MM.1S (cell line): ENCODE data around the gene SCAANT1.

ENCODE experiments used
- EZH2 ChIP-seq: fragments of 300-600 bp; sonication (generic); optimal IDR thresholded peaks from 2 replicates; pipeline ENCODE3; 2017; ENCODE audit warnings: low read depth, mild to moderate bottlenecking, antibody characterized with exemption, low read length, mixed read lengths
- TF ChIP-seq, protein P1 (sequence below): fragments of 300-600 bp; sonication (generic); IDR thresholded peaks from 2 replicates; pipeline ENCODE4 v1.5.1; 2016; ENCODE audit warnings: antibody characterized with exemption, low read length, mixed read lengths

DNA sequence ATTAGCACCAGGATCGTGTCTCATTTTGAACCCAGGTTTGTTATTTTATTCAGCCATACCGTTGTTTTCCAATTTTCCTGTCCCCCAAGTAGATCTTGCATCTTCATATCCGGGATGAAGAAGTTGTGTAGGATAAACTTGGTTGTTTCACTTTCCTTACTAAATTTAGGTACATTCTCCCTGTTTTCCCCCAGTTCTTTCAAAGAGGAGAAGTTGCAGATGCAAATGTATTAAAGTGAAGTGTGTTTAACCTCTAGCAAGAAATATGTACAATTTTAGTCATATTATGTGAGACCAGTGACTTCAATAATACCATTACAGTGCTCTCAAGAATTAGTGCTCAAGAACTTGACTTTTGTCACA lies 47.2 kb downstream of the SCAANT1 start:
- TF ChIP-seq, protein P1, sequence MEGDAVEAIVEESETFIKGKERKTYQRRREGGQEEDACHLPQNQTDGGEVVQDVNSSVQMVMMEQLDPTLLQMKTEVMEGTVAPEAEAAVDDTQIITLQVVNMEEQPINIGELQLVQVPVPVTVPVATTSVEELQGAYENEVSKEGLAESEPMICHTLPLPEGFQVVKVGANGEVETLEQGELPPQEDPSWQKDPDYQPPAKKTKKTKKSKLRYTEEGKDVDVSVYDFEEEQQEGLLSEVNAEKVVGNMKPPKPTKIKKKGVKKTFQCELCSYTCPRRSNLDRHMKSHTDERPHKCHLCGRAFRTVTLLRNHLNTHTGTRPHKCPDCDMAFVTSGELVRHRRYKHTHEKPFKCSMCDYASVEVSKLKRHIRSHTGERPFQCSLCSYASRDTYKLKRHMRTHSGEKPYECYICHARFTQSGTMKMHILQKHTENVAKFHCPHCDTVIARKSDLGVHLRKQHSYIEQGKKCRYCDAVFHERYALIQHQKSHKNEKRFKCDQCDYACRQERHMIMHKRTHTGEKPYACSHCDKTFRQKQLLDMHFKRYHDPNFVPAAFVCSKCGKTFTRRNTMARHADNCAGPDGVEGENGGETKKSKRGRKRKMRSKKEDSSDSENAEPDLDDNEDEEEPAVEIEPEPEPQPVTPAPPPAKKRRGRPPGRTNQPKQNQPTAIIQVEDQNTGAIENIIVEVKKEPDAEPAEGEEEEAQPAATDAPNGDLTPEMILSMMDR, result no peak
- TF ChIP-seq EZH2, result no peak
